AG10803 (cell line): ENCODE results near the gene DNAI4.

ENCODE experiments used
- DNase-seq: peaks from one replicate; pipeline ENCODE4 v3.0.0; 2010; ENCODE audit warnings: low read depth
- H3K4me3 ChIP-seq: 2 replicates; pipeline ENCODE4 v1.5.1; 2011; ENCODE audit warnings: mild to moderate bottlenecking, low read length, control low read depth
- CTCF ChIP-seq: conservative IDR thresholded peaks from 2 replicates; pipeline ENCODE4 v1.5.1; 2011; ENCODE audit warnings: mild to moderate bottlenecking, low read length, control low read depth, inconsistent platforms

DNAI4 gene

GRCh38 chr1:66945316-66945715, 20.7 kb upstream of the DNAI4 start:
- TF ChIP-seq CTCF, result no peak
- no peak overlapping the region for H3K4me3 ChIP-seq
- no peak for DNase-seq

- no peak overlapping the region for H3K4me3 ChIP-seq
- DNase-seq, result peak; percentile 75
- TF ChIP-seq CTCF, result no peak
Observed at GRCh38 chr1:66944330-66945274, 19.9 kb upstream of the DNAI4 start.

GRCh38 chr1:66943361-66943969, 18.8 kb upstream of the DNAI4 start:
- no peak for DNase-seq
- TF ChIP-seq CTCF, result no peak
- no peak overlapping the region for H3K4me3 ChIP-seq

GRCh38 chr1:66940981-66941380, 16.3 kb upstream of the DNAI4 start:
- H3K4me3 ChIP-seq, result no peak overlapping the region
- DNase-seq, result peak; percentile 17
- TF ChIP-seq CTCF, result no peak

GRCh38 chr1:66938613-66939012, 14.0 kb upstream of the DNAI4 start:
- no peak for TF ChIP-seq CTCF
- peak; percentile 60 for DNase-seq

GRCh38 chr1:66937529-66938234, 13.0 kb upstream of the DNAI4 start:
- TF ChIP-seq CTCF, result no peak
- no peak for DNase-seq
- no peak overlapping the region for H3K4me3 ChIP-seq

More at GRCh38 chr1:66938613-66939012, 14.0 kb upstream of the DNAI4 start:
- H3K4me3 ChIP-seq, result no peak overlapping the region
